GM19372 (cell line): ENCODE measurements around the gene CSMD2.
"Not testable (repeated sequence)": the region's sequence is repeated elsewhere in the genome, so short reads cannot be mapped to it uniquely, and the experiment has no call there.

ENCODE experiments used
- ATAC-seq: cut with Tn5 transposase; IDR thresholded peaks from one replicate; pipeline ENCODE4 v1.9.1; 2021; ENCODE audit warnings: mild to moderate bottlenecking, low read depth, moderate library complexity; ENCODE audit not compliant: unreplicated experiment

CSMD2 gene

GRCh38 chr1:34164771-34165391, at the start of gene CSMD2:
CSMD2 (minus strand) TSS chr1:34165230; CDS start chr1:34165097, 133 bp downstream.
- ATAC-seq: no peak

- ATAC-seq: no peak
Measured at GRCh38 chr1:34213956-34214355, 48.9 kb upstream of the CSMD2 start.

- ATAC-seq: no peak
Measured at GRCh38 chr1:34212673-34213072, 47.6 kb upstream of the CSMD2 start.

- no peak for ATAC-seq
Measured at GRCh38 chr1:34199927-34200326, 34.9 kb upstream of the CSMD2 start.

GRCh38 chr1:34192621-34193020, 27.6 kb upstream of the CSMD2 start:
- ATAC-seq: no peak

GRCh38 chr1:34190692-34191091, 25.7 kb upstream of the CSMD2 start:
- ATAC-seq: no peak

GRCh38 chr1:34188985-34189384, 24.0 kb upstream of the CSMD2 start:
- ATAC-seq: no peak

DNA sequence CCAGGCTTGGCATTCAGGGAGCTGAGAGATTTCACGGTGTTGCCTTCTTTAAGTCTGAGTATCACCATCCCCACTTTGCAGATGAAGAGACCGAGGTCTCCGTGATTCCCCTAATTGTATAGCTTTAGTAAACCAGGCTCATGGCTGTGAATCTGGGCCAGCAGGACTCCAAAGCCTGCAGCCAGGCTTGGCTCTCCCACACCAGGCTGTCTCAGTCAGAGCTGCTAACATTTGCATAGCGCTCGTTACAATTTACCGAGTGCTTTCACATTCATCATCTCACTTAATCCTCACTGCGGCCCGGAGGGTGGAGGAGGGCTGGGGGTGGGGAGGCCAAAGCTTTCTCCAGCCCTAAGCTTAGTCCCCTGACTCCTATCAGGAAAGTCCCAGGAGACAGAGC, 23.4 kb upstream of the CSMD2 start:
- no peak for ATAC-seq

DNA sequence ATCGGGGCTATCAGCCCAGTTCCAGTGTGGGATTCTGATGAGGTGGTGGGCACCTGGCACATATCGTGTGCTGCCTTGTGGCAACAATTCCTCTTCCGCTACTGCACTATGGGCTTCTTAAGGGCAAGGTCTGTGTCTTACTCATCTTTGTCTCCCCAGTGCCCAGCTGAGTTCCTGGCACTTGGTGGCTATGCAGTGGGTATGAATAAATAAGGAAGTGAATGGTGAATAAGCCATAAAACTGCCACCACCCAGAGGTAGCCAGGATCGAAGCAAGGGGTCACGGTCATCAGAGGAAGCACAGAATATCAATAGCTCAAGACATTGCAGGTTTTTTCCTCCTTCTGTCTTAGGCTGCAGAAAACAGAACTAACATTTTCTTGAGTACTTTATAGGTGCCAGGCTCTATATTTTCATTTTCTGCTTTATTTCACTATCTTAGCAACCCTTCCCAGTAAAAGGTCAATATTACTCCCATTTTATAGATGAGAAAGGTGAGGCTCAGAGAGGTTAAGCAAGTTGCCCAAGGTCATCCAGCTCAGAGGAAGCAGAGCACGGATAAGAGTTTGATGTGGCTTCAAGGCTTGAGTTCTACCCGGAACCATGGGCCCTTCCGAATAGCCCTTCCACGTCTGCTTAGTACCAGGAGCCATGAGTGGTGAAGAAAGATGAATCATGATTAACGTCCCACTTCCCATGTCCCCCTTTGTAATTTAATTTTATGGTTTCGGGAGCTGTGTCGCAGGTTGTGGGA, 21.9 kb upstream of the CSMD2 start:
- ATAC-seq: no peak

DNA sequence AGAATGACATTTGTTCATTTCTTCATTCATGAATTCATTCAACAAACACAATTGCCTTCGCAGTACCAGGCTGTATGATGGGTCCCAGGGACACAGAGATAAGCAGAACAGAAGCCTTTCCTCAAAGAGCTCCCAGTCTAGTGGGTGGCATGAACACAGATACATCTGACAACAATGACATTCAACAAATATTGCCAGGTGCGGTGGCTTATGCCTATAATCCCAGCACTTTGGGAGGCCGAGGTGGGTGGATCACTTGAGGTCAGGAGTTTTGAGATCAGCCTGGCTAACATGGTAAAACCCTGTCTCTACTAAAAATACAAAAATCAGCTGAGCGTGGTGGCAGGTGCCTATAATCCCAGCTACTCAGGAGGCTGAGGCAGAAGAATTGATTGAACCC, 18.4 kb upstream of the CSMD2 start:
- not testable (repeated sequence) for ATAC-seq

DNA sequence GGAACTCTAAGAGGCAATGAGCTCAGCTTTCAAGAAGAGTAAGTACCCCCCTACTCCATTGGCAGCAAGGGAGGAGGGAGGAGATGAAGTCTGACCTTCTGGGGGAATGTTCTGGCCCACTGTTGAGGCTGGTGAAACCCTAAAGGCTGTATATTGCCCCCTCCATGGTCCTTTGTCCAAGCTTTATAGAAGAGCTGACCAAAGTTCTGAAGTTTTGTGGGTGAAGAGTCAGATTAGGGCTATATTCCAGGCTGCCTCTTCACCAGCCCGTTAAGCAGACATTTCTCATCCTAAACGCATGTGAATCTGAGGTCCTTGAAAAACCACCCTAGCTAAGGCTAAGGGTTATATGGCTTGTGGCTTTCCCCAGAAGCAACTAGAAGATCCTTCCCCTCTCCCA, 13.0 kb upstream of the CSMD2 start:
- no peak for ATAC-seq

DNA sequence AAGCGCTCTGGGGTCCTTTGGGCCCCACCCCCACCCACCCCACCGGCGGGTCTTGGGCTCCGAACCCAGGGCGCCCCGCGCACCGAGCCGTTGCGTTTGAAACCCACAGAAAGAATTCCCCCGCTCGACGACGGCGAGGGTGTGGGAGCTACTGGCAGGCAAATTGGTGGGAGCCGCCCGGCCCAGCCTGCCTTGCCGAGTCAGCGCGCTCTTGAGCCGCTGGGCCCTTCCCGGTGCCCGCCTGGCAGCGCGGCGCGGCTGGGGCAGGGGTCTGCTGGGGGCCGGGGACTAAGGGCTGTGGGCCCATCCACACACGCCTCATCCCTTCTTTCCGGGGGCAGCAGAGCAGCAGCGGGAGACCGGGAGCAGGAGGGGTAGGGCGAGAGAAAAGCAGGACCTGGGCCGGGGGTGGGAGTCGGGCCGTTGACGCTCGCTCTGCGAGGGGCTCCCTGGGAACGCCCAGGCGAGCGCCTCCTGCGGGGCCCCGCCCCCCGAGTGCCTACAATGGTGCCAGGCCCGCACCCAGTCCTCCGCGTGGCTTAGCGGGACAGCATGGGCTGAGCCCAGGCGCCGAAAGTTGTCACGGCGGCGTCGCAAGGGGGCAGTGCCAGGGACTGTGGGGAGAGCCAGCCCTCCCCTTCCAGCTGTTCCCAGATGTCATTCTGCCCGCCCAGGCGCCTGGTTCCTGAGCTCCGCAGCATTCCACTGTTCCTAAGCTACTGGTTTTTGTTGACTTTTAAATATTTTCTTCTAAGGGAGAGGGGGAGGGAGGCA, 12.0 kb upstream of the CSMD2 start, which contains the start of gene C1orf94:
TSS of gene C1orf94 (plus strand) at position 78 of the 774 bp plus-strand sequence. CDS start 883 bp downstream, outside the sequence.
- no peak for ATAC-seq

DNA sequence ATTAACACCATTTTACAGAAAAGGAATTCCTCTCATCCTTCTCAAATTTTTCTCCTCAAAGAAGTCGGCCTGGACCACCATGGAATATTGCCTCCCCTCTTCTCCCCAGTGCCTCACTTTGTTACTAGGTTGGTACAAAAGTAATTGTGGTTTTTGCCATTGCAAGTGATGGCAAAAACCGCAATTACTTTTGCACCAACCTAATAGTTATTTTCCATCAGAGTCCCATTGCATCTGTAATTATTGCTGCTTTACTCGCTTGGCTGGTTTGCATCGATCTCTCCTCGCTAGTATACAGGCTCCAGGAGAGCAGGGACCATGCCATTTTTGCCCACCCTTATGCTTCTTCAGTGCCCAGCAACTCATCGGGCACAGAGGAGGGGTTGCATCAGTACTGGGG, 10.7 kb upstream of the CSMD2 start:
- no peak for ATAC-seq

DNA sequence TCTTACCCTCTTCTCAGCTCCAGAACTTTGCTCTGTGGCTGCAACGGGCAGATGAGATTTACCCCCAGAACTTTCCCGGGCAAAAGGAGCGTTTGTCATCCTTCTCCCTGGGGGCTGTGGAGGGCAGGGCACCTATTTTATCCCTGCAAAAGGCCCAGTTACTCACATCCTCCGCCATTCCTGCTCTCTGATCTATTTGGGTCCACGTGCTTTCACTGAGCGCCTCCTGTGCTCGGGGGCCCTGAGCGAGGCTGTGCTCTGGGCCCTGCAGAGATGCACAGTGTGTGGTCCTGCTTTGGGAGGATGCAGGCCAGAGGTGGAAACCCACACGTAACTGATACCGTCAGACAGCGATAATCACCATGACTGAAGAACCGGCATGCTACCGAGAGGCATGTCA, 2.4 kb upstream of the CSMD2 start:
- no peak for ATAC-seq

DNA sequence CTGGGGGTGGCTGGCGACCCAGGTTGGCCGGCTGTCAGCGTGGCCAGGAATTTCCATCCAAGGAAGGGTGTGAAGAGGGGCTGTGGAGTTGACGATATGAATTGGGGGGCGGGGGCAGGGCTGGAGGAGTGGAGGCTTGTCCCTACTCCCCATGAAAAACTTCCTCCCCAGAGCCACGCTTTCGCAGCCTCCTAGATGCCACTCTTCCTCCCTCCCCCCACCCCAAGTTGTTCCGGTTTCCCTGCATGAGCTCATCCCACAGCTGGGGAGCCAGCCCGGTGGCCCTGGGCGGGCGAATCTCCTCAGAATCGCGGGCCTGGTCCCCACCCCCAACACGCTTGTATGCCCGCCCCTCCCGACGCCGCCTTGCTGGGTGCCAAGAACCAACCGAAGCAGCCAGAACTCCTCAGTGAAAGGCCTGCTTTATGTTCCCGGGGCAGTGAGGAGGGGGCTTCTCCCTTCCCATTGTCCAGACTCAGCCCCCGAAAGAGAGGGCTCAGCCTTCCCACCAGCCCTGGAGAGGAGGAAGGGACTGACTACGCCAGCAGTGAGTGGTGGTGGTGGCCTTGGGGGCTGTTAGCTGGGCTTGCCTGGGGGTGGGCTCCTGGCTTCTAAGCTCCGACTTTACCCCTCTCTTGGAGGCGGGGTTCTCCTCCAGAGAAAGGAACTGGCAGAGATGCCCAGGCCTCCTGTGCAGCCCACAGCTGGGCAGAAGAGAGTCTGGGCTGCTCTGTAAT, 1.8 kb upstream of the CSMD2 start:
- ATAC-seq: no peak

GRCh38 chr1:34166191-34166624, 1.2 kb upstream of the CSMD2 start:
- no peak for ATAC-seq

- no peak for ATAC-seq
Measured at GRCh38 chr1:34165422-34165921, 442 bp upstream of the CSMD2 start.

- ATAC-seq: no peak
Measured at GRCh38 chr1:34163792-34164731, 968 bp downstream of the CSMD2 start.
